ENCODE results near the gene TRIM25.

The TRIM25 gene

DNA sequence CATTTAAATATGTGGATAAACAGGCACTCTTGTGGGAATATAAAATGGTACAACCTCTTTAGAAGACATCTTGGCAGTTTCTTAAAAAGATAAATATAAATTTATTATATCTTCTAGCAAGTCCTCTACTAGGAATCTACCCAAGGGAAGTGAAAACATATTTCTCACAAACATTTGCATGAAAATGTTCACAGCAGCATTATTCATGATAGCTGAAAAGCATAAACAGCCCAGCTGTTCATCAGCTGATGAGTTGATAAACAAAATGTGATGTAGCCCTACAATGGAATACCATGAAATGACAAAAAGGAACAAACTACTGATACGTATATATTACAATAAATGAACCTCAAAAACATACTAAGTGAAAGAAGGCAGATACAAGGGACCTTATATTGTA lies 67.9 kb downstream of the TRIM25 start:
- no peaks in the 10 kb centered on the region for H3K9me3 ChIP-seq (ENCODE audit: control insufficient read depth, insufficient read depth, low read depth, low read length)
- POLR2A ChIA-PET: no interaction called here
- no peaks in the 10 kb centered on the region for H3K4me1 ChIP-seq (ENCODE audit: control insufficient read depth, insufficient read depth, low read length)
- no peak overlapping the region for H3K27ac ChIP-seq (ENCODE audit: extremely low read depth, low read depth, low read length)
- CTCF ChIA-PET: interaction anchor here (1.0 kb wide), 2 partner anchors 42 to 65 kb away, joined by 3 read pairs; no protein-coding TSS in a partner anchor
- TF ChIP-seq ZNF184 (tag by site-specific recombination; IDR thresholded peaks at IDR 0.05): no peak
- TF ChIP-seq BCL6B (tag by site-specific recombination; IDR thresholded peaks at IDR 0.05): no peak
- TF ChIP-seq ZNF510 (tag by site-specific recombination; IDR thresholded peaks at IDR 0.05; ENCODE audit: insufficient replicate concordance): no peak
- TF ChIP-seq, protein P1, sequence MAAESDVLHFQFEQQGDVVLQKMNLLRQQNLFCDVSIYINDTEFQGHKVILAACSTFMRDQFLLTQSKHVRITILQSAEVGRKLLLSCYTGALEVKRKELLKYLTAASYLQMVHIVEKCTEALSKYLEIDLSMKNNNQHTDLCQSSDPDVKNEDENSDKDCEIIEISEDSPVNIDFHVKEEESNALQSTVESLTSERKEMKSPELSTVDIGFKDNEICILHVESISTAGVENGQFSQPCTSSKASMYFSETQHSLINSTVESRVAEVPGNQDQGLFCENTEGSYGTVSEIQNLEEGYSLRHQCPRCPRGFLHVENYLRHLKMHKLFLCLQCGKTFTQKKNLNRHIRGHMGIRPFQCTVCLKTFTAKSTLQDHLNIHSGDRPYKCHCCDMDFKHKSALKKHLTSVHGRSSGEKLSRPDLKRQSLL (tag by site-specific recombination; IDR thresholded peaks at IDR 0.05): no peak
- no peak for TF ChIP-seq ZNF596 (tag by site-specific recombination; IDR thresholded peaks at IDR 0.05)
- no peak for TF ChIP-seq KLF1 (tag by site-specific recombination; IDR thresholded peaks at IDR 0.05)
- TF ChIP-seq ZNF280D (tag by site-specific recombination; IDR thresholded peaks at IDR 0.05): no peak
- TF ChIP-seq, protein P2, sequence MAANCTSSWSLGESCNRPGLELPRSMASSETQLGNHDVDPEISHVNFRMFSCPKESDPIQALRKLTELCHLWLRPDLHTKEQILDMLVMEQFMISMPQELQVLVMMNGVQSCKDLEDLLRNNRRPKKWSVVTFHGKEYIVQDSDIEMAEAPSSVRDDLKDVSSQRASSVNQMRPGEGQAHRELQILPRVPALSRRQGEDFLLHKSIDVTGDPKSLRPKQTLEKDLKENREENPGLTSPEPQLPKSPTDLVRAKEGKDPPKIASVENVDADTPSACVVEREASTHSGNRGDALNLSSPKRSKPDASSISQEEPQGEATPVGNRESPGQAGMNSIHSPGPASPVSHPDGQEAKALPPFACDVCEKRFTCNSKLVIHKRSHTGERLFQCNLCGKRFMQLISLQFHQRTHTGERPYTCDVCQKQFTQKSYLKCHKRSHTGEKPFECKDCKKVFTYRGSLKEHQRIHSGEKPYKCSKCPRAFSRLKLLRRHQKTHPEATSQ (tag by site-specific recombination; IDR thresholded peaks at IDR 0.05): no peak
- no peak for TF ChIP-seq EGR2 (tag by site-specific recombination; IDR thresholded peaks at IDR 0.05; ENCODE audit: low read depth)
- TF ChIP-seq, protein P3, sequence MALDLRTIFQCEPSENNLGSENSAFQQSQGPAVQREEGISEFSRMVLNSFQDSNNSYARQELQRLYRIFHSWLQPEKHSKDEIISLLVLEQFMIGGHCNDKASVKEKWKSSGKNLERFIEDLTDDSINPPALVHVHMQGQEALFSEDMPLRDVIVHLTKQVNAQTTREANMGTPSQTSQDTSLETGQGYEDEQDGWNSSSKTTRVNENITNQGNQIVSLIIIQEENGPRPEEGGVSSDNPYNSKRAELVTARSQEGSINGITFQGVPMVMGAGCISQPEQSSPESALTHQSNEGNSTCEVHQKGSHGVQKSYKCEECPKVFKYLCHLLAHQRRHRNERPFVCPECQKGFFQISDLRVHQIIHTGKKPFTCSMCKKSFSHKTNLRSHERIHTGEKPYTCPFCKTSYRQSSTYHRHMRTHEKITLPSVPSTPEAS (tag by site-specific recombination; IDR thresholded peaks at IDR 0.05): no peak
- TF ChIP-seq ZNF350 (tag by site-specific recombination; IDR thresholded peaks at IDR 0.05): no peak
- TF ChIP-seq ZNF561 (tag by site-specific recombination; IDR thresholded peaks at IDR 0.05; ENCODE audit: borderline replicate concordance): no peak
- no peak for TF ChIP-seq SCRT1 (tag by site-specific recombination; IDR thresholded peaks at IDR 0.05; ENCODE audit: borderline replicate concordance)
- H3K36me3 ChIP-seq (ENCODE audit: control insufficient read depth in 2 of 2, insufficient read depth in 1 of 2, low read length in 2 of 2): peaks cover 49 to 62% of the 10 kb centered on the region in 2 experiments
- no peak overlapping the region for H3K4me3 ChIP-seq (ENCODE audit: low read depth, low read length)

DNA sequence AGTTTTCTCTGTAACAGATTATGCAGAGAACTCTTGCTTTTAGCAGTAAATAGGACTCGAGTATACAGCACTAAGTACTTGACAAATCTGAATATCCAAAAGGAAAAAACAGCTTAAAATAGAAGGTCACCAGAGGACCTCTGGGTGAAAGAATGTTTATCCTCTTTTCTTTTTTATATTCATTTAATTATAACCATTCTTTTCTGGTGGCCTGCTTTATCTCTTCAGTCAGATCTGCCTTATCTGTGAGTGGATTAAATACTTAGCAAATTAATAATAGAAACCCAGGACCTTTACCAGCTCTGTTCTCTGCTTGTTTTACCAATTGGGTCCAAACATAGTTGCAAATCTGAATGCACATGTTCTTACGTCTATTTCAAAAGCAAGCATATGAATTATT lies 71.3 kb downstream of the TRIM25 start:
- H3K27ac ChIP-seq (ENCODE audit: extremely low read depth, low read depth, low read length): no peak overlapping the region
- H3K36me3 ChIP-seq (ENCODE audit: control insufficient read depth in 2 of 2, insufficient read depth in 1 of 2, low read length in 2 of 2): peaks cover 36 to 73% of the 10 kb centered on the region in 2 experiments
- ChIA-PET POLR2A (interaction anchor here (1.3 kb wide), 1 partner anchor 9 kb away, joined by 3 read pairs; the partner anchor contains the start of genes C17orf67 and DGKE), CTCF (interaction anchor here (0.6 to 1.4 kb wide), 4 partner anchors 12 to 204 kb away, joined by 3 to 6 read pairs (median 4); partner anchors contain the start of gene COIL)
- no peak overlapping the region for H3K4me3 ChIP-seq (ENCODE audit: low read depth, low read length)
- no peaks in the 10 kb centered on the region for H3K9me3 ChIP-seq (ENCODE audit: control insufficient read depth, insufficient read depth, low read depth, low read length)
- no peaks in the 10 kb centered on the region for H3K4me1 ChIP-seq (ENCODE audit: control insufficient read depth, insufficient read depth, low read length)
- TF ChIP-seq KLF9 (tag by site-specific recombination; IDR thresholded peaks at IDR 0.05; ENCODE audit: low read depth): no peak
- TF ChIP-seq ZNF623 (tag by site-specific recombination; IDR thresholded peaks at IDR 0.05): no peak
- no peak for TF ChIP-seq PRDM1 (tag by site-specific recombination; IDR thresholded peaks at IDR 0.05)
- no peak for TF ChIP-seq ZEB2 (tag by site-specific recombination; IDR thresholded peaks at IDR 0.05)
- no peak for TF ChIP-seq ZNF221 (tag by site-specific recombination; IDR thresholded peaks at IDR 0.05; ENCODE audit: borderline replicate concordance)
- TF ChIP-seq ZNF184 (tag by site-specific recombination; IDR thresholded peaks at IDR 0.05): no peak
- TF ChIP-seq ZNF529 (tag by site-specific recombination; IDR thresholded peaks at IDR 0.05; ENCODE audit: insufficient replicate concordance): no peak
- TF ChIP-seq ZNF311 (tag by site-specific recombination; IDR thresholded peaks at IDR 0.05; ENCODE audit: borderline replicate concordance): no peak
- TF ChIP-seq ZNF488 (tag by site-specific recombination; IDR thresholded peaks at IDR 0.05): no peak
- no peak for TF ChIP-seq ZNF146 (tag by site-specific recombination; IDR thresholded peaks at IDR 0.05)
- TF ChIP-seq, protein P4, sequence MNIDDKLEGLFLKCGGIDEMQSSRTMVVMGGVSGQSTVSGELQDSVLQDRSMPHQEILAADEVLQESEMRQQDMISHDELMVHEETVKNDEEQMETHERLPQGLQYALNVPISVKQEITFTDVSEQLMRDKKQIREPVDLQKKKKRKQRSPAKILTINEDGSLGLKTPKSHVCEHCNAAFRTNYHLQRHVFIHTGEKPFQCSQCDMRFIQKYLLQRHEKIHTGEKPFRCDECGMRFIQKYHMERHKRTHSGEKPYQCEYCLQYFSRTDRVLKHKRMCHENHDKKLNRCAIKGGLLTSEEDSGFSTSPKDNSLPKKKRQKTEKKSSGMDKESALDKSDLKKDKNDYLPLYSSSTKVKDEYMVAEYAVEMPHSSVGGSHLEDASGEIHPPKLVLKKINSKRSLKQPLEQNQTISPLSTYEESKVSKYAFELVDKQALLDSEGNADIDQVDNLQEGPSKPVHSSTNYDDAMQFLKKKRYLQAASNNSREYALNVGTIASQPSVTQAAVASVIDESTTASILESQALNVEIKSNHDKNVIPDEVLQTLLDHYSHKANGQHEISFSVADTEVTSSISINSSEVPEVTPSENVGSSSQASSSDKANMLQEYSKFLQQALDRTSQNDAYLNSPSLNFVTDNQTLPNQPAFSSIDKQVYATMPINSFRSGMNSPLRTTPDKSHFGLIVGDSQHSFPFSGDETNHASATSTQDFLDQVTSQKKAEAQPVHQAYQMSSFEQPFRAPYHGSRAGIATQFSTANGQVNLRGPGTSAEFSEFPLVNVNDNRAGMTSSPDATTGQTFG (tag by site-specific recombination; IDR thresholded peaks at IDR 0.05; ENCODE audit: borderline replicate concordance): no peak
